Activated naive CD4-positive, alpha-beta T cell treated with anti-CD3 and anti-CD28 coated beads, Interleukin-2, amount 50 U/mL, for 72 hours (primary cell): Measurements from ENCODE around the gene B3GALNT1. TPM values are rescaled to one million over a fixed set of nuclear protein-coding genes. Genes with fewer than 3 reads are reported as not detected.

Experiments used
- ATAC-seq, 2 donors: fragments of 150-1000 bp; cut with Tn5 transposase; 2 replicates each; pipeline ENCODE4 v1.10.0; 2021; ENCODE audit warnings: mild to moderate bottlenecking in 2 of 2, moderate library complexity in 2 of 2
- DNase-seq, 2 donors: peaks; one replicate each; pipeline ENCODE4 v3.0.0; 2021 to 2022; ENCODE audit warnings: low spot score in 2 of 2
- H3K27ac Mint-ChIP-seq, 2 donors: one replicate each; pipeline ENCODE4 v1.8.0; 2022; ENCODE audit warnings: mild to moderate bottlenecking in 2 of 2, mixed read lengths in 2 of 2
- H3K36me3 Mint-ChIP-seq, 2 donors: one replicate each; pipeline ENCODE4 v1.8.0; 2022; ENCODE audit warnings: mixed read lengths in 2 of 2
- H3K9me3 Mint-ChIP-seq, 2 donors: one replicate each; pipeline ENCODE4 v1.8.0; 2022; ENCODE audit warnings: mixed read lengths in 2 of 2
- total RNA-seq, 2 donors: library from RNA; stranded (reverse); gene quantifications; one replicate each; pipeline ENCODE4 v1.2.3, GENCODE V29; 2022

B3GALNT1 gene
- total RNA-seq, 2 donors from 2014 or later, result 1.4 to 1.7 TPM

GRCh38 chr3:161096771-161097367 lies 8.3 kb downstream of the B3GALNT1 start:
- ATAC-seq (no peak), DNase-seq (peak in 1 of 2 donors; percentile 6)
- Mint-ChIP-seq H3K27ac (no peak overlapping the region), H3K9me3 (no peaks in the 10 kb centered on the region), H3K36me3 (no peaks in the 10 kb centered on the region)

- no peak for DNase-seq
- H3K36me3 Mint-ChIP-seq, result no peaks in the 10 kb centered on the region
These were observed 11.3 kb downstream of the B3GALNT1 start for GRCh38 chr3:161093895-161094294.

GRCh38 chr3:161084277-161084676 lies 20.9 kb downstream of the B3GALNT1 start:
- H3K36me3 Mint-ChIP-seq, result no peaks in the 10 kb centered on the region
- no peak overlapping the region for H3K27ac Mint-ChIP-seq
- DNase-seq (no peak), ATAC-seq (peak in 1 of 2 donors; percentile 32)
- H3K9me3 Mint-ChIP-seq, result no peaks in the 10 kb centered on the region

More at GRCh38 chr3:161093895-161094294, 11.3 kb downstream of the B3GALNT1 start:
- Mint-ChIP-seq H3K9me3 (no peaks in the 10 kb centered on the region), H3K27ac (no peak overlapping the region)
- no peak for ATAC-seq

GRCh38 chr3:161083131-161083530 lies 22.0 kb downstream of the B3GALNT1 start:
- DNase-seq, result no peak
- peak in 1 of 2 donors; percentile 57 for ATAC-seq
- H3K9me3 Mint-ChIP-seq, result no peaks in the 10 kb centered on the region
- no peaks in the 10 kb centered on the region for H3K36me3 Mint-ChIP-seq
- H3K27ac Mint-ChIP-seq, result no peak overlapping the region

DNA sequence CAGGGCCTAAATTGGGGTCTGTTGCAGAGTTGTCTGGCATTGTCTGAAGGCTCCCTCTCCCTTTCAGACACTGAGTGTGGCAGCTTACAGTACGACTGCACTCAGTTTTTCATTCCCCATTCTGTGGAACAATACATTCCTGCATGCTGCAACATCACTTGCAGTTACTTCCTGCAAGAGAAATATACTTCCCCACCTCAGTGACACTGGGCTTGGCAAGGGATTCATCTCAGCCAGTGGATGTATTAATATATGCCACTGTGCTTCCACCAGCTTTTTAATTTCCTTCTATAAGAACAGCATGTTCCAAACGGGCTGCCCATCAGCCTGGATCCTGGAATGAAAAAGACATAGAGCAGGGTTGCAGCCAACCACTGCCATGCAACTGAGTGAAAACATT lies 23.1 kb downstream of the B3GALNT1 start:
- Mint-ChIP-seq H3K27ac (no peak overlapping the region), H3K36me3 (no peaks in the 10 kb centered on the region), H3K9me3 (no peaks in the 10 kb centered on the region)
- DNase-seq, result no peak
- ATAC-seq, result no peak

GRCh38 chr3:161081633-161082032 lies 23.5 kb downstream of the B3GALNT1 start:
- Mint-ChIP-seq H3K36me3 (no peaks in the 10 kb centered on the region), H3K9me3 (no peaks in the 10 kb centered on the region), H3K27ac (no peak overlapping the region)
- DNase-seq (no peak), ATAC-seq (peak; percentile 45 to 56)

GRCh38 chr3:161073181-161073580 lies 32.0 kb downstream of the B3GALNT1 start:
- ATAC-seq (no peak), DNase-seq (no peak)
- no peak overlapping the region for H3K27ac Mint-ChIP-seq
- no peaks in the 10 kb centered on the region for H3K9me3 Mint-ChIP-seq
- H3K36me3 Mint-ChIP-seq, result no peaks in the 10 kb centered on the region

DNA sequence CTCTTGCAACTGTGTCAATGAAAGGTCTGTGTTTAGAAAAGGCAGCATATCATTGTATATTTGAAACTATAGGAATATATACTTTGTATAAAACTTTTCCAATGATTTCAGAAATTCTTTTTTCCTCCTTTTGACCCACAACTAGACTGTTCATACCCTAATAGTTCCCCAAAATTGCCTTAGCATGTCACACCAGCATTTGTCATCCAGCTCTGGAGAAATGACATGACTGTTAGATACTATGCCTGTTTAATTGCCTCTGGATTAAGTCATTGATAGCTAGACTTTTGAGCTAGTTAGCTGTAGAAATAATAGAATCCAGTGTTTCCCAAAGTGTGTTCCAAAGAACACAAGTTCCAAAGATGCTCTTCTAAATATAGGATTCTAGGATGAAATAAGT lies 32.4 kb downstream of the B3GALNT1 start:
- ATAC-seq (no peak), DNase-seq (no peak)
- no peak overlapping the region for H3K27ac Mint-ChIP-seq
- H3K9me3 Mint-ChIP-seq, result no peaks in the 10 kb centered on the region
- H3K36me3 Mint-ChIP-seq, result no peaks in the 10 kb centered on the region

GRCh38 chr3:161072211-161072621 lies 32.9 kb downstream of the B3GALNT1 start:
- ATAC-seq (peak in 1 of 2 donors; percentile 48), DNase-seq (no peak)
- H3K9me3 Mint-ChIP-seq, result no peaks in the 10 kb centered on the region
- H3K36me3 Mint-ChIP-seq, result no peaks in the 10 kb centered on the region
- H3K27ac Mint-ChIP-seq, result no peak overlapping the region

DNA sequence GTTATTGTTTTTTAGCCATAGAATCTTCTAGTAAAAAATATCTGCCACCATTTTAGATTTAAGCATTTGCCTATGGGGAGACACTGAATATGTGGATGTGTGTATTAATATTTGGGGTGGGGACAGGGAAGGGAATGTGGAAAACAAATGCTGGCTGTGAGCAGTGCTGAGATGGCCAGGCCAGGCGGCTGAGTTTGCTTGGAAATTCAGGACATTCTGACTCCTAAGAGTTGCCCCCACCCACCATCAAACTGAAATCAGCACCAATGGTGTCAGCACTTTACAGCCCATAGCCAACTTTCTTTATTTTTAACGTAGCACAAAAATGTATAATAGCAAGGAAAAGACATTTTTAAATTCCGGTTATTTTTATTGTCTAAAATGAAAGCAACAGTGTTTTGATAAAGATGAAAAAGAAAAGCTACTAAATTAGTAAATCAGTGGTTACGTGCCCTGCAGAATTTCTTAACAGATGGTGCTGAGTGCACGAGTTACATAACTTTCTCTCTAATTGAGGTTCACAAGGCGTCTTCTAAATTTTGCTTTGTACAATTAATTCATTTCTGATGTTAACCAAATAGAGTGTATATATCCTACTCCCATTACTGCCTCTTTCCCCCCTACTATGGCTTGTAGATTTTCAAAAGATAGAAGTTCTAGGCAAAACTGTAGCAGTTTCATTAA lies 34.0 kb downstream of the B3GALNT1 start:
- Mint-ChIP-seq H3K27ac (no peak overlapping the region), H3K9me3 (no peaks in the 10 kb centered on the region), H3K36me3 (no peaks in the 10 kb centered on the region)
- ATAC-seq (no peak), DNase-seq (no peak)

GRCh38 chr3:161070252-161070930 lies 34.8 kb downstream of the B3GALNT1 start:
- no peaks in the 10 kb centered on the region for H3K9me3 Mint-ChIP-seq
- H3K36me3 Mint-ChIP-seq, result no peaks in the 10 kb centered on the region
- DNase-seq (no peak), ATAC-seq (no peak)
- no peak overlapping the region for H3K27ac Mint-ChIP-seq

GRCh38 chr3:161069511-161070251 lies 35.5 kb downstream of the B3GALNT1 start:
- Mint-ChIP-seq H3K27ac (no peak overlapping the region), H3K9me3 (no peaks in the 10 kb centered on the region), H3K36me3 (no peaks in the 10 kb centered on the region)
- peak; percentile 83 to 85 for ATAC-seq
- DNase-seq, result no peak

- ATAC-seq, result no peak
- no peak for DNase-seq
- Mint-ChIP-seq H3K9me3 (no peaks in the 10 kb centered on the region), H3K27ac (peak overlapping the region in 1 of 2 donors; percentile 5), H3K36me3 (no peaks in the 10 kb centered on the region)
These were observed 37.8 kb downstream of the B3GALNT1 start for GRCh38 chr3:161067335-161067734.

DNA sequence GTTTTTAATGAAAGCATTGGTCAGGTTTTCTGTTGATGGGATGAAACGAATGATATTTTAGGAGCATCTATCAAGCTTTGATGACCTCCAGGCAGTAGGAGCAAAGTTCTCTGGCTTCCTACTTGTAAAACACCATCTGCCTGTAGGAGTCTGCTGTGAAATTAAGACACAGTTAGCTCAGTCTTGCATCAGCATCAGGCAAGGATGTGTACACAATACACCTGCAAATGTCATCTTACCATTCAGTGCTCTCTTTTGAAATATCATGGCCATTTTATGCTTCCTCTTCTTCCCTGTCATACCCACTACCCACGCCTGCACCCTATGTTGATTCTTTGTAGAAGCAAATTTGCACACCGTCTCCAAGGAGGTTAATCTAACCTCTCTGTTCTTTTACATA lies 38.2 kb downstream of the B3GALNT1 start:
- no peak for ATAC-seq
- no peak overlapping the region for H3K27ac Mint-ChIP-seq
- DNase-seq, result no peak

GRCh38 chr3:161064413-161064812 lies 40.7 kb downstream of the B3GALNT1 start:
- ATAC-seq (no peak), DNase-seq (no peak)
- Mint-ChIP-seq H3K27ac (no peak overlapping the region), H3K9me3 (no peaks in the 10 kb centered on the region), H3K36me3 (no peaks in the 10 kb centered on the region)

More for the DNA sequence above, 38.2 kb downstream of the B3GALNT1 start:
- Mint-ChIP-seq H3K36me3 (no peaks in the 10 kb centered on the region), H3K9me3 (no peaks in the 10 kb centered on the region)

GRCh38 chr3:161054860-161055604 lies 50.1 kb downstream of the B3GALNT1 start:
- Mint-ChIP-seq H3K27ac (no peak overlapping the region), H3K36me3 (no peaks in the 10 kb centered on the region), H3K9me3 (no peaks in the 10 kb centered on the region)
- DNase-seq, result no peak
- no peak for ATAC-seq
